Measurements from ENCODE around the gene THBD. TPM values are rescaled to one million over a fixed set of nuclear protein-coding genes. Genes with fewer than 3 reads are reported as not detected.

The THBD gene
- total and polyA plus RNA-seq, 2 of the 4 experiments (the other 2 are of a cell fraction), result 0.07 TPM; not detected in 1

GRCh38 chr20:22998476-22998875 is 51.0 kb downstream of the THBD start:
- TF ChIP-seq RFX5 (IDR thresholded peaks at IDR 0.05; ENCODE audit: low read depth, low read length) (no peak), FOS (IDR thresholded peaks at IDR 0.05; ENCODE audit: low read depth, low read length) (no peak), SMC3 (IDR thresholded peaks at IDR 0.05; ENCODE audit: low read depth, low read length) (no peak), CEBPB (IDR thresholded peaks at IDR 0.05; ENCODE audit: low read depth, low read length) (no peak), POLR2A (IDR thresholded peaks at IDR 0.05; ENCODE audit: low read depth, low read length) (no peak), NFE2L2 (IDR thresholded peaks at IDR 0.05; ENCODE audit: low read depth, low read length) (no peak), CHD1 (IDR thresholded peaks at IDR 0.05; ENCODE audit: low read depth, low read length) (no peak)
- TF ChIP-seq, protein P1, sequence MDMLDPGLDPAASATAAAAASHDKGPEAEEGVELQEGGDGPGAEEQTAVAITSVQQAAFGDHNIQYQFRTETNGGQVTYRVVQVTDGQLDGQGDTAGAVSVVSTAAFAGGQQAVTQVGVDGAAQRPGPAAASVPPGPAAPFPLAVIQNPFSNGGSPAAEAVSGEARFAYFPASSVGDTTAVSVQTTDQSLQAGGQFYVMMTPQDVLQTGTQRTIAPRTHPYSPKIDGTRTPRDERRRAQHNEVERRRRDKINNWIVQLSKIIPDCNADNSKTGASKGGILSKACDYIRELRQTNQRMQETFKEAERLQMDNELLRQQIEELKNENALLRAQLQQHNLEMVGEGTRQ (IDR thresholded peaks at IDR 0.05; ENCODE audit: low read depth, low read length), result no peak
- intact Hi-C loops (cut with micrococcal nuclease), result no loop called here
- BruUV-seq (replicated peaks), result no TSS peak
- Histone ChIP-seq H3K9me1 (ENCODE audit: insufficient read depth, low read length) (no peaks in the 10 kb centered on the region), H3K14ac (replicated peaks; ENCODE audit: low read depth, low read length) (no peak overlapping the region), H2AK5ac (ENCODE audit: low read depth, low read length) (no peak overlapping the region), H3K9me3 (ENCODE audit: control insufficient read depth, insufficient read depth, low read length) (no peaks in the 10 kb centered on the region), H4K20me1 (ENCODE audit: insufficient read depth, low read length) (no peaks in the 10 kb centered on the region), H3K56ac (ENCODE audit: extremely low read depth, insufficient read depth, low read length) (no peak overlapping the region), H3K9ac (ENCODE audit: low read depth, low read length) (no peak overlapping the region), H3K4ac (ENCODE audit: low read depth, low read length) (no peak overlapping the region), H3K4me3 (ENCODE audit: insufficient read depth, low read depth, low read length) (no peak overlapping the region), H3K36me3 (ENCODE audit: control insufficient read depth, insufficient read depth, low read length) (no peaks in the 10 kb centered on the region), H2BK20ac (ENCODE audit: low read depth, low read length) (no peak overlapping the region), H4K8ac (ENCODE audit: low read depth in 2 of 2, low read length in 2 of 2) (no peak overlapping the region), H4K5ac (ENCODE audit: low read depth, low read length) (no peak overlapping the region), H3K4me2 (ENCODE audit: low read depth, low read length) (no peak overlapping the region), H2BK15ac (ENCODE audit: low read depth, low read length) (no peak overlapping the region), H2AK9ac (replicated peaks; ENCODE audit: low read depth, low read length, poor library complexity) (no peak overlapping the region), H3K27ac (ENCODE audit: insufficient read depth, low read length) (no peak overlapping the region), H2BK5ac (ENCODE audit: low read depth, low read length, poor library complexity, severe bottlenecking) (no peak overlapping the region), H3K4me1 (ENCODE audit: control insufficient read depth, insufficient read depth, low read length) (no peaks in the 10 kb centered on the region), H2AFZ (replicated peaks; ENCODE audit: low read length, poor library complexity) (no peak overlapping the region), H4K91ac (ENCODE audit: insufficient read depth, low read depth, low read length) (no peak overlapping the region), H3K18ac (ENCODE audit: low read depth, low read length) (no peak overlapping the region), H3K27me3 (ENCODE audit: control insufficient read depth, insufficient read depth, low read length) (peaks cover 4% of the 10 kb centered on the region), H3K79me1 (ENCODE audit: low read depth in 1 of 2, low read length in 2 of 2) (no peaks in the 10 kb centered on the region), H3K23ac (ENCODE audit: low read depth, low read length) (no peak overlapping the region), H2BK120ac (ENCODE audit: low read depth, low read length) (no peak overlapping the region)
- ChIA-PET POLR2A (ENCODE audit: unreplicated experiment) (no interaction called here), CTCF (no interaction called here)
- no peak for DNase-seq
- no CpG with 5 or more reads among the region's 2 CpGs for WGBS, 2 experiments (ENCODE audit: extremely low coverage in 2 of 2, insufficient read length in 1 of 2)
- ATAC-seq (ENCODE audit: low read depth), result no peak
- in situ Hi-C loops (cut with MboI; ENCODE audit: low sequenced_read_pairs), result no loop called here
- dilution Hi-C loops (cut with HindIII; ENCODE audit: low sequenced_read_pairs, unreplicated experiment), result no loop called here
